Osteocyte (in vitro differentiated cells): ENCODE data around the gene PAN2. TPM values are rescaled to one million over a fixed set of nuclear protein-coding genes. Genes with fewer than 3 reads are reported as not detected.
"Not testable (repeated sequence)": the region's sequence is repeated elsewhere in the genome, so short reads cannot be mapped to it uniquely, and the experiment has no call there.

Experiments used
- DNase-seq: peaks from one replicate; pipeline ENCODE4 v3.0.0; 2021; ENCODE audit warnings: mixed read lengths; ENCODE audit not compliant: unreplicated experiment; ENCODE audit errors: extremely low spot score
- H3K27ac Mint-ChIP-seq: one replicate; pipeline ENCODE4 v1.8.0; 2021; ENCODE audit warnings: mild to moderate bottlenecking, mixed read lengths; ENCODE audit not compliant: unreplicated experiment
- H3K27me3 Mint-ChIP-seq: one replicate; pipeline ENCODE4 v1.8.0; 2021; ENCODE audit warnings: mixed read lengths; ENCODE audit not compliant: unreplicated experiment
- H3K36me3 Mint-ChIP-seq: one replicate; pipeline ENCODE4 v1.8.0; 2021; ENCODE audit warnings: mixed read lengths; ENCODE audit not compliant: unreplicated experiment
- H3K4me1 Mint-ChIP-seq: one replicate; pipeline ENCODE4 v1.8.0; 2021; ENCODE audit warnings: mixed read lengths; ENCODE audit not compliant: unreplicated experiment
- H3K4me3 Mint-ChIP-seq: one replicate; pipeline ENCODE4 v1.8.0; 2021; ENCODE audit warnings: mild to moderate bottlenecking, moderate library complexity, mixed read lengths; ENCODE audit not compliant: unreplicated experiment
- H3K9me3 Mint-ChIP-seq: one replicate; pipeline ENCODE4 v1.8.0; 2021; ENCODE audit warnings: mixed read lengths; ENCODE audit not compliant: unreplicated experiment
- CTCF ChIP-seq: fragments of 200-600 bp; sonication (generic); IDR thresholded peaks from 2 replicates; pipeline ENCODE4 v1.5.0; 2021; ENCODE audit warnings: antibody characterized with exemption, mild to moderate bottlenecking, moderate library complexity
- total RNA-seq: library from RNA; stranded (reverse); gene quantifications from 2 replicates; pipeline ENCODE4 v1.2.1, GENCODE V29; 2021

Gene PAN2
- total RNA-seq, 1 donor from 2014 or later = 52.7 TPM

- Mint-ChIP-seq H3K4me1 (peaks cover 4% of the 10 kb centered on the region), H3K36me3 (peaks cover 23% of the 10 kb centered on the region), H3K4me3 (no peak overlapping the region), H3K9me3 (no peaks in the 10 kb centered on the region), H3K27ac (no peak overlapping the region), H3K27me3 (no peaks in the 10 kb centered on the region)
- no peak for DNase-seq
- TF ChIP-seq CTCF = no peak
Observed at GRCh38 chr12:56288705-56289387, 45.0 kb downstream of the PAN2 start.

- peaks cover 36% of the 10 kb centered on the region for H3K36me3 Mint-ChIP-seq
- H3K9me3 Mint-ChIP-seq = no peaks in the 10 kb centered on the region
- H3K27me3 Mint-ChIP-seq = no peaks in the 10 kb centered on the region
- no peak overlapping the region for H3K4me3 Mint-ChIP-seq
- peaks cover 2% of the 10 kb centered on the region for H3K4me1 Mint-ChIP-seq
- peak overlapping the region; percentile 10 for H3K27ac Mint-ChIP-seq
- no peak for TF ChIP-seq CTCF
- no peak for DNase-seq
Observed at GRCh38 chr12:56286044-56286830, 47.6 kb downstream of the PAN2 start.

GRCh38 chr12:56284263-56284662 is 49.5 kb downstream of the PAN2 start:
- not testable (repeated sequence) for H3K27me3 Mint-ChIP-seq, H3K4me1 Mint-ChIP-seq, H3K27ac Mint-ChIP-seq, DNase-seq, H3K9me3 Mint-ChIP-seq, H3K4me3 Mint-ChIP-seq
- H3K36me3 Mint-ChIP-seq = peaks cover 38% of the 10 kb centered on the region

- Mint-ChIP-seq H3K4me3 (no peak overlapping the region), H3K4me1 (no peaks in the 10 kb centered on the region), H3K36me3 (peaks cover 42% of the 10 kb centered on the region), H3K27me3 (no peaks in the 10 kb centered on the region), H3K27ac (no peak overlapping the region), H3K9me3 (no peaks in the 10 kb centered on the region)
- no peak for TF ChIP-seq CTCF
- no peak for DNase-seq
Observed at GRCh38 chr12:56282579-56282978, 51.2 kb downstream of the PAN2 start.

DNA sequence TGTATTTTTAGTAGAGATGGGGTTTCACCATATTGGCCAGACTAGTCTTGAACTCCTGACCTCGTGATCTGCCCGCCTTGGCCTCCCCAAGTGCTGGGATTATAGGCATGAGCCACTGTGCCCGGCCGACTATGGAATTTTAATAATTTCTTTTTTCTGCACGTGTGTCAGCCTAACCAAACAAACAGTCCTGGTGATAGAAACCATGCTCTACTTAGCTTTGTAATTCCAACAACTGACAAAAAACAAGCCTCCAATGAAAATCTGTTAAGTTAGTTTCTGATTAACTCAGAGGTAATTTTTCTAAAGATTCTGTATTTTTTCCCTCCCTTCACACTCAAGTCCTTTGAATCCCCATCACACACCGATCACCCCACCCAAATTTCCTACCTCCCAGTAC is 51.8 kb downstream of the PAN2 start:
- TF ChIP-seq CTCF = no peak
- Mint-ChIP-seq H3K4me3 (no peak overlapping the region), H3K27ac (no peak overlapping the region), H3K36me3 (peaks cover 43% of the 10 kb centered on the region), H3K4me1 (no peaks in the 10 kb centered on the region), H3K27me3 (no peaks in the 10 kb centered on the region), H3K9me3 (no peaks in the 10 kb centered on the region)
- DNase-seq = no peak
